Activated effector memory CD4-positive, alpha-beta T cell treated with Interleukin-2 at 50 U/mL for 16 hours (primary cell): ENCODE data around the gene CDKN2B-AS1.

ENCODE experiments used
- DNase-seq: peaks from one replicate; pipeline ENCODE4 v3.0.0-alpha.2; 2020

CDKN2B-AS1 gene

GRCh38 chr9:22165144-22165543 is 170.6 kb downstream of the CDKN2B-AS1 start:
- DNase-seq: no peak

GRCh38 chr9:22169243-22169642 is 174.7 kb downstream of the CDKN2B-AS1 start:
- no peak for DNase-seq

GRCh38 chr9:22169727-22170503 is 175.3 kb downstream of the CDKN2B-AS1 start:
- no peak for DNase-seq
